ENCODE data around the gene COG8. TPM values are rescaled to one million over a fixed set of nuclear protein-coding genes. Genes with fewer than 3 reads are reported as not detected.

The COG8 gene
- total RNA-seq, 1 experiment from 2014 or later = 41.9 TPM

GRCh38 chr16:69340095-69340644 is 806 bp upstream of the COG8 start:
- TF ChIP-seq CTCF (conservative IDR thresholded peaks at IDR 0.05) (no peak), EZH2 (IDR thresholded peaks at IDR 0.05; ENCODE audit: low read depth) (no peak)
- intact Hi-C loops (cut with micrococcal nuclease; ENCODE audit: unreplicated experiment) = no loop called here
- H3F3A ChIP-seq (ENCODE audit: insufficient read depth, low read depth) = peaks cover 48% of the 10 kb centered on the region
- ChIA-PET CTCF (no interaction called here), POLR2A (ENCODE audit: unreplicated experiment) (interaction anchor here (0.7 kb wide), 1 partner anchor 283 kb away, joined by 4 read pairs; no protein-coding TSS in a partner anchor)
- H3K4me3 ChIP-seq = peak overlapping the region; percentile 88
- H3K4me2 ChIP-seq = peak overlapping the region; percentile 86
- H3K27ac ChIP-seq = peak overlapping the region; percentile 73
- no peaks in the 10 kb centered on the region for H3K9me3 ChIP-seq (ENCODE audit: insufficient read depth, low read depth)
- H4K20me1 ChIP-seq (ENCODE audit: insufficient read depth) = 0 out of 2 replicates have a peak, but pooled peaks cover 4% of the 10 kb centered on the region
- H3K27me3 ChIP-seq (ENCODE audit: insufficient read depth, low read depth) = no peaks in the 10 kb centered on the region
- H3K36me3 ChIP-seq (ENCODE audit: low read depth) = peaks cover 26% of the 10 kb centered on the region
- H2AFZ ChIP-seq = peak overlapping the region; percentile 84
- H3K79me2 ChIP-seq (ENCODE audit: low read depth) = peaks cover 48% of the 10 kb centered on the region
- H3K4me1 ChIP-seq (replicated peaks; ENCODE audit: insufficient read depth) = peaks cover 16% of the 10 kb centered on the region
- DNase-seq = no peak
- TSS peak; percentile 53 for BruUV-seq (replicated peaks)
- H3K9me2 ChIP-seq (ENCODE audit: insufficient read depth) = no peaks in the 10 kb centered on the region

GRCh38 chr16:69338557-69339288 is 641 bp downstream of the COG8 start:
- ChIA-PET CTCF (interaction anchor here (0.7 kb wide), 1 partner anchor 19 kb away, joined by 3 read pairs; no protein-coding TSS in a partner anchor), POLR2A (ENCODE audit: unreplicated experiment) (interaction anchor here (0.6 to 0.7 kb wide), 2 partner anchors 9 to 191 kb away, joined by 4 read pairs; no protein-coding TSS in a partner anchor)
- intact Hi-C loops (cut with micrococcal nuclease; ENCODE audit: unreplicated experiment) = loop anchor here (1.0 to 10.0 kb wide), 2 partner anchors 8 to 426 kb away; partner anchors contain the start of genes PDF and WWP2
- DNase-seq = no peak
- Histone ChIP-seq H3F3A (ENCODE audit: insufficient read depth, low read depth) (peaks cover 38% of the 10 kb centered on the region), H3K4me1 (replicated peaks; ENCODE audit: insufficient read depth) (peaks cover 16% of the 10 kb centered on the region), H2AFZ (peak overlapping the region; percentile 89), H3K4me2 (peak overlapping the region; percentile 88), H3K27me3 (ENCODE audit: insufficient read depth, low read depth) (no peaks in the 10 kb centered on the region), H3K27ac (peak overlapping the region; percentile 73), H3K36me3 (ENCODE audit: low read depth) (peaks cover 38% of the 10 kb centered on the region), H3K4me3 (peak overlapping the region; percentile 88), H4K20me1 (ENCODE audit: insufficient read depth) (0 out of 2 replicates have a peak, but pooled peaks cover 4% of the 10 kb centered on the region), H3K79me2 (ENCODE audit: low read depth) (peaks cover 48% of the 10 kb centered on the region), H3K9me3 (ENCODE audit: insufficient read depth, low read depth) (no peaks in the 10 kb centered on the region), H3K9me2 (ENCODE audit: insufficient read depth) (no peaks in the 10 kb centered on the region)
- BruUV-seq (replicated peaks) = TSS peak; percentile 67
- no peak for TF ChIP-seq CTCF (conservative IDR thresholded peaks at IDR 0.05)
- TF ChIP-seq EZH2 (IDR thresholded peaks at IDR 0.05; ENCODE audit: low read depth) = no peak

- Histone ChIP-seq H3K27me3 (ENCODE audit: insufficient read depth, low read depth) (no peaks in the 10 kb centered on the region), H4K20me1 (ENCODE audit: insufficient read depth) (no peaks in the 10 kb centered on the region), H2AFZ (no peak overlapping the region), H3K36me3 (ENCODE audit: low read depth) (peaks cover 20% of the 10 kb centered on the region; the same call in 1 of the 2 replicates), H3K4me3 (no peak overlapping the region), H3K9me2 (ENCODE audit: insufficient read depth) (no peaks in the 10 kb centered on the region), H3K4me1 (replicated peaks; ENCODE audit: insufficient read depth) (peaks cover 18% of the 10 kb centered on the region), H3K9me3 (ENCODE audit: insufficient read depth, low read depth) (no peaks in the 10 kb centered on the region), H3K4me2 (no peak overlapping the region), H3K79me2 (ENCODE audit: low read depth) (peaks cover 25% of the 10 kb centered on the region), H3F3A (ENCODE audit: insufficient read depth, low read depth) (peaks cover 24% of the 10 kb centered on the region; the same call in 1 of the 2 replicates), H3K27ac (no peak overlapping the region)
- no peak for DNase-seq
- CTCF ChIA-PET = no interaction called here
- POLR2A ChIA-PET (ENCODE audit: unreplicated experiment) = no interaction called here
- no peak for TF ChIP-seq EZH2 (IDR thresholded peaks at IDR 0.05; ENCODE audit: low read depth)
- TF ChIP-seq CTCF (conservative IDR thresholded peaks at IDR 0.05) = no peak
- BruUV-seq (replicated peaks) = no TSS peak
- intact Hi-C loops (cut with micrococcal nuclease; ENCODE audit: unreplicated experiment) = loop anchor here (10.0 kb wide), 1 partner anchor 430 kb away; the partner anchor contains the start of gene WWP2
Observed at GRCh38 chr16:69334696-69335095, 4.7 kb downstream of the COG8 start.
